Testis (tissue), 2 donors: Measurements from ENCODE around the gene TINCR.

ENCODE experiments used
- CTCF ChIP-seq, 3 experiments: fragments of 450-650 bp in 2 of 3; fragments of 200-600 bp in 1 of 3; sonication (generic) in 1 of 3; IDR thresholded peaks; one replicate each; pipeline ENCODE4 v1.5.1; 2016 to 2019; ENCODE audit warnings: antibody characterized with exemption in 3 of 3, mild to moderate bottlenecking in 2 of 3, moderate library complexity in 1 of 3
- POLR2A ChIP-seq: fragments of 450-650 bp; IDR thresholded peaks from one replicate; pipeline ENCODE4 v1.6.1; 2017; ENCODE audit warnings: antibody characterized with exemption, mild to moderate bottlenecking, moderate library complexity

- TF ChIP-seq CTCF (IDR thresholded peaks at IDR 0.05) (no peak), POLR2A (no peak)
These were observed 21.8 kb downstream of the TINCR start for GRCh38 chr19:5545984-5546383.
